A549 (cell line): ENCODE measurements around the gene KLHDC8A. TPM values are rescaled to one million over a fixed set of nuclear protein-coding genes. Genes with fewer than 3 reads are reported as not detected.

Experiments
- ATAC-seq, 2 experiments: fragments of 200-7000 bp in 1 of 2; fragments of >200 bp in 1 of 2; cut with Nextera tagmentation in 1 of 2; cut with Tn5 transposase in 1 of 2; 3 replicates each; pipeline versions ENCODE4 v1.8.0 to v1.9.1; 2018 to 2020; ENCODE audit warnings: mild to moderate bottlenecking in 1 of 2, moderate library complexity in 1 of 2
- CTCF ChIA-PET: fragments of 300-600 bp; sonication (Branson Sonifier 250); formaldehyde crosslinking; extraction: SDS; loops from one replicate; lab custom pipeline; 2021; ENCODE audit warnings: antibody characterized with exemption, inconsistent platforms; lab: Yijun Ruan, JAX
- POLR2A ChIA-PET: fragments of 350-600 bp; formaldehyde crosslinking; extraction: SDS; loops from one replicate; lab custom pipeline; 2021; ENCODE audit warnings: antibody characterized with exemption, inconsistent platforms; lab: Yijun Ruan, JAX
- DNase-seq, 2 experiments: peaks; one replicate each; pipeline versions ENCODE4 v3.0.0 to v3.0.0-alpha.2; 2011 to 2016; ENCODE audit warnings: low read depth in 1 of 2, low spot score in 1 of 2
- FAIRE-seq: peaks from 2 replicates; lab custom pipeline; 2011; peaks lifted over from hg19 to GRCh38; lab: Jason Lieb, UNC
- H3K27ac ChIP-seq, 2 experiments: fragments of >200 bp; sonication (Bioruptor Twin); formaldehyde crosslinking; 3 replicates each; pipeline ENCODE4 v1.5.1; 2016 to 2017
- H3K4me1 ChIP-seq: fragments of >200 bp; sonication (Bioruptor Twin); formaldehyde crosslinking; 3 replicates; pipeline ENCODE4 v1.6.1; 2016
- H3K4me2 ChIP-seq: fragments of >200 bp; sonication (Bioruptor Twin); formaldehyde crosslinking; 3 replicates; pipeline ENCODE4 v1.6.1; 2016
- H3K4me3 ChIP-seq: fragments of >200 bp; sonication (Bioruptor Twin); formaldehyde crosslinking; 3 replicates; pipeline ENCODE4 v1.5.1; 2016
- H3K9me3 ChIP-seq: fragments of >200 bp; sonication (Bioruptor Twin); formaldehyde crosslinking; 3 replicates; pipeline ENCODE4 v1.6.1; 2016
- CBX2 ChIP-seq: fragments of 200-600 bp; sonication (generic); IDR thresholded peaks from 2 replicates; pipeline ENCODE4 v1.6.1; 2016; ENCODE audit warnings: low read depth, mild to moderate bottlenecking, borderline replicate concordance
- EHMT2 ChIP-seq: fragments of 200-600 bp; sonication (generic); IDR thresholded peaks from 2 replicates; pipeline ENCODE4 v1.6.1; 2016; ENCODE audit warnings: antibody characterized with exemption, low read depth, mild to moderate bottlenecking, moderate library complexity
- EP300 ChIP-seq, 2 experiments: fragments of >200 bp; sonication (Bioruptor Twin); formaldehyde crosslinking; IDR thresholded peaks; 2 replicates in 1 of 2; 3 replicates in 1 of 2; pipeline ENCODE4 v1.6.1; 2016 to 2017
- FOSL2 ChIP-seq, 2 experiments: fragments of 450-650 bp in 1 of 2; fragments of >200 bp in 1 of 2; sonication (Bioruptor Twin) in 1 of 2; formaldehyde crosslinking; IDR thresholded peaks; 2 replicates each; pipeline versions ENCODE4 v1.5.0 to v1.6.1; 2016 to 2020; ENCODE audit warnings: mild to moderate bottlenecking in 1 of 2, moderate library complexity in 1 of 2
- HDAC2 ChIP-seq: fragments of 200-600 bp; sonication (generic); IDR thresholded peaks from 2 replicates; pipeline ENCODE4 v1.6.1; 2016
- HOXB13 ChIP-seq: fragments of 250-450 bp; sonication (Bioruptor Pico); IDR thresholded peaks from 2 replicates; pipeline ENCODE4 v1.5.0; 2020; ENCODE audit warnings: low read depth, mild to moderate bottlenecking, moderate library complexity
- HOXB5 ChIP-seq: fragments of 250-450 bp; sonication (Bioruptor Pico); IDR thresholded peaks from 2 replicates; pipeline ENCODE4 v1.5.0; 2020; ENCODE audit warnings: mild to moderate bottlenecking, moderate library complexity
- JUNB ChIP-seq: fragments of >200 bp; sonication (Bioruptor Twin); formaldehyde crosslinking; IDR thresholded peaks from 2 replicates; pipeline ENCODE4 v1.6.1; 2016
- MAFK ChIP-seq: fragments of 450-650 bp; IDR thresholded peaks from 2 replicates; pipeline ENCODE4 v1.6.1; 2014; ENCODE audit not compliant: partially characterized antibody
- MAZ ChIP-seq: fragments of 150-350 bp; IDR thresholded peaks from 2 replicates; pipeline ENCODE4 v1.6.1; 2014; ENCODE audit warnings: antibody characterized with exemption, low read depth, low read length, borderline replicate concordance
- MYC ChIP-seq: IDR thresholded peaks from 2 replicates; pipeline ENCODE4 v1.6.1; 2012; ENCODE audit warnings: mild to moderate bottlenecking, inconsistent platforms, low read length, improper control_type of control experiment, borderline replicate concordance
- NFE2L2 ChIP-seq: fragments of 150-350 bp; conservative IDR thresholded peaks from 2 replicates; pipeline ENCODE4 v1.6.1; 2014; ENCODE audit warnings: low read length
- PHF8 ChIP-seq: fragments of 200-600 bp; sonication (generic); IDR thresholded peaks from 2 replicates; pipeline ENCODE4 v1.6.1; 2016; ENCODE audit warnings: low read depth, mild to moderate bottlenecking, antibody characterized with exemption, moderate library complexity, borderline replicate concordance
- RCOR1 ChIP-seq: fragments of 150-350 bp; IDR thresholded peaks from 2 replicates; pipeline ENCODE4 v1.6.1; 2014; ENCODE audit warnings: antibody characterized with exemption, low read length, low read depth
- RNF2 ChIP-seq: fragments of 200-600 bp; sonication (generic); IDR thresholded peaks from 2 replicates; pipeline ENCODE4 v1.6.1; 2016; ENCODE audit warnings: low read depth, mild to moderate bottlenecking, antibody characterized with exemption, moderate library complexity, borderline replicate concordance
- ZNF302 ChIP-seq: fragments of 250-450 bp; sonication (Bioruptor Pico); IDR thresholded peaks from 2 replicates; pipeline ENCODE4 v1.9.0; 2021; ENCODE audit warnings: inconsistent platforms, mild to moderate bottlenecking, moderate library complexity
- ZSCAN20 ChIP-seq: fragments of 250-450 bp; sonication (Bioruptor Pico); IDR thresholded peaks from 2 replicates; pipeline ENCODE4 v1.8.0; 2022; ENCODE audit warnings: mild to moderate bottlenecking, moderate library complexity
- WGBS: methylation state at CpG from one replicate; pipeline ENCODE4 v1.1.6; 2017; ENCODE audit errors: missing lambda C conversion rate; 5-methylcytosine and 5-hydroxymethylcytosine counted together
- polyA plus RNA-seq, 4 experiments: library from polyadenylated mRNA; depleted of rRNA in 3 of 4; stranded (reverse); fragments of >200 nt; fragmentation: RNase III in 1 of 4; extraction: RNeasy Plus Mini Kit Qiagen cat#74134 plus additional on column Dnase treatment in 1 of 4; gene quantifications; 2 replicates in 3 of 4; 3 replicates in 1 of 4; pipeline ENCODE4 v1.2.3, GENCODE V29; 2011 to 2017
- TF ChIP-seq, protein P1 (sequence below): IDR thresholded peaks from 2 replicates; pipeline ENCODE4 v1.6.1; 2012
- TF ChIP-seq, protein P2 (sequence below): IDR thresholded peaks from 2 replicates; pipeline ENCODE4 v1.6.1; 2012
- TF ChIP-seq, protein P3 (sequence below): fragments of 250-450 bp; sonication (Bioruptor Pico); IDR thresholded peaks from 2 replicates; pipeline ENCODE4 v1.5.0; 2020; ENCODE audit warnings: low read depth, mild to moderate bottlenecking, moderate library complexity
- TF ChIP-seq, protein P4 (sequence below): fragments of >200 bp; sonication (Bioruptor Twin); formaldehyde crosslinking; IDR thresholded peaks from 3 replicates; pipeline ENCODE4 v1.6.1; 2016

Gene KLHDC8A
- polyA plus RNA-seq, 2 of the 4 experiments (the other 2 are of a cell fraction), result 0.34 to 0.40 TPM

DNA sequence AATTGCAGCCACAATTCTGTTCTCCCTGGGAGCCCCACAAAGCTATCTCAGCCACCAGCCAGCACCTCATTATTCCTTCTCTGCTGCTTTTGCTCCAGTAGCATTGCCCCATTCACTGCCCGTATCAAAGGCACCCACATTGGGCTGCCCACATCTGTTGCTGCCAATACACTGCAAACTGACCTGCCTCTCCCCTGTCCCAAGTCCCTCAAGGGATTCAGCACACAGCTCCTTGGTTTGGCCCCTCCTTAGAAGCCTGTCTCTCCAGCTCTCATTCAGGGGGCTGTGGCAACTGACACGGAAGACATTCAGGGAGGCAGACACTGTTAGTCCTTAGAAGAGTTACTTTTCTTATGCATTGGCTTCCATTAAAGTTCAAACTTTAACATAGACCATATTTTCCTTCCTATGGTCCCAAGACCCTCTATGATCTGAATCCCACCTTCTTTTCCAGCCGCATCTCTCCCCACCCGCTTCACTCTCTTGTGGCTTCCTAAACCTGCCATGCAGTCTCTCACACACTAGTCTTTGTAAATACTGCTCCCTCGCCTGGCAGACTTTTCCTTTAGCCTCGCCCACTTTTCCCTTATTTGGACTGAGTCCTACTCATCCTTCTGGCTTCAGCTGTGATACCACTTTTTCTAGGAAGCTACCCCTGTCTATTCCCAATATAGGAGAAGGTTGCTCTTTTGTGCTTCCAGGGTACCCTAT, 19.3 kb upstream of the KLHDC8A start:
- FAIRE-seq, result no peak
- peak; percentile 84 to 88 for ATAC-seq
- H3K9me3 ChIP-seq, result no peaks in the 10 kb centered on the region
- 31% methylated on average over 6 of the region's 6 CpGs for WGBS
- H3K27ac ChIP-seq, result peak overlapping the region; percentile 36 to 66; a peak in 5 of 6 replicates
- DNase-seq, result peak; percentile 54 to 69
- ChIA-PET CTCF (interaction anchor here (0.6 to 7.2 kb wide), 17 partner anchors 10 to 240 kb away, joined by 3 to 49 read pairs (median 4); no protein-coding TSS in a partner anchor), POLR2A (no interaction called here)
- H3K4me2 ChIP-seq, result peak overlapping the region; percentile 57
- H3K4me3 ChIP-seq, result no peak overlapping the region
- TF ChIP-seq PHF8, result no peak
- TF ChIP-seq, protein P1, sequence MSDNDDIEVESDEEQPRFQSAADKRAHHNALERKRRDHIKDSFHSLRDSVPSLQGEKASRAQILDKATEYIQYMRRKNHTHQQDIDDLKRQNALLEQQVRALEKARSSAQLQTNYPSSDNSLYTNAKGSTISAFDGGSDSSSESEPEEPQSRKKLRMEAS, result 0 out of 2 replicates have a peak, but pooled peaks have one; percentile 21
- peaks cover 44% of the 10 kb centered on the region for H3K4me1 ChIP-seq

DNA sequence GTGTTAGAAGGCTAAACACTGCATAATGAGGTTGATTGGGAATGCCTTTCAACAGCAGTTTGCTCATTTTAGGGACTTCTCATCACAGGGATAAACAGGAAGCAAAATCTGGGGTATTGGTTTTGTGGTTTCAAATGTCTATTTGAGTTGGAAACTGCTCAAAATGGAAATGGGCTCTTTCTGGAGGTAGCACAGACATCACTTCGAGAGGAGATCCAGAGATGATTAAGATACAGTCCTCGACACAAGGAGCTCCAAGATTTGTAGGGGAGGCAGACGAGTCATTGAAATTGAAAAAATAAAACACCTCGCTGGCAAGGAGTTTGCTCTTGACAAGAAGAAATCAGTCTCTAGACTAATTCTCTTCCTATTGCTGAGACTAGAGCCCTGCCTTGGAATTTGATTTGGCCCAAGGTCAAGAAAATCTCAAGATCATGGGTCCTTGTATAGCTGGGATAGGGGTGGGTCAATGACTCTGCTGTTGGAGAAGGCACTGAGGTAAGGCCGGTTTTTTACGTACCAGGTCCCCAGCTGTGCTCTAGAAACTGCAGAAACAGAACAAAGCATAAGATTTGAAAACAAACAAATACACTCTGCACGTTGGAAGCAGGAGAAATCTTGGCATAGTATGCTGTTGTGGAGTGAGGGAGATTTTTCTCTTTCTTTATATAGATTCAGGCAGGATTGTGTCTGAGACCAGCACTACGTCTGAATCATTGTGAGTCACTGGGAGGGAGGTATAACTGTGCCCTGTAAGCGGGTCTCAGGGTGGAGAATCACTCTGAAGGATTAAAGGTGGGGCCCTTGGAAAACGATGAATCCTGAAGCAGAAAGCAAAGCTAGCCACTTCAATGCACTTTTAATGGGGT, 17.7 kb upstream of the KLHDC8A start:
- H3K4me3 ChIP-seq, result peak overlapping the region; percentile 4; the same call in 1 of the 3 replicates
- POLR2A ChIA-PET, result no interaction called here
- H3K27ac ChIP-seq, result peak overlapping the region; percentile 57 to 81
- 13% methylated on average over 10 of the region's 10 CpGs for WGBS
- no peaks in the 10 kb centered on the region for H3K9me3 ChIP-seq
- CTCF ChIA-PET, result interaction anchor here (0.6 to 7.2 kb wide), 14 partner anchors 8 to 721 kb away, joined by 3 to 49 read pairs (median 4); no protein-coding TSS in a partner anchor
- DNase-seq, result peak; percentile 48 to 79
- no peak for TF ChIP-seq EP300 (IDR thresholded peaks at IDR 0.05)
- TF ChIP-seq, protein P2, sequence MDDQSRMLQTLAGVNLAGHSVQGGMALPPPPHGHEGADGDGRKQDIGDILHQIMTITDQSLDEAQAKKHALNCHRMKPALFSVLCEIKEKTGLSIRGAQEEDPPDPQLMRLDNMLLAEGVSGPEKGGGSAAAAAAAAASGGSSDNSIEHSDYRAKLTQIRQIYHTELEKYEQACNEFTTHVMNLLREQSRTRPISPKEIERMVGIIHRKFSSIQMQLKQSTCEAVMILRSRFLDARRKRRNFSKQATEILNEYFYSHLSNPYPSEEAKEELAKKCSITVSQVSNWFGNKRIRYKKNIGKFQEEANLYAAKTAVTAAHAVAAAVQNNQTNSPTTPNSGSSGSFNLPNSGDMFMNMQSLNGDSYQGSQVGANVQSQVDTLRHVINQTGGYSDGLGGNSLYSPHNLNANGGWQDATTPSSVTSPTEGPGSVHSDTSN, result no peak
- TF ChIP-seq JUNB, result peak; percentile 73; the same call in 1 of the 2 replicates
- TF ChIP-seq FOSL2 (IDR thresholded peaks at IDR 0.05), result peak; percentile 74
- peak; percentile 75 for TF ChIP-seq FOSL2 (CRISPR knock-in tag; IDR thresholded peaks at IDR 0.05)
- ATAC-seq, result peak; percentile 81 to 89
- H3K4me2 ChIP-seq, result peak overlapping the region; percentile 82
- peaks cover 44% of the 10 kb centered on the region for H3K4me1 ChIP-seq
- peak; percentile 7 for FAIRE-seq

DNA sequence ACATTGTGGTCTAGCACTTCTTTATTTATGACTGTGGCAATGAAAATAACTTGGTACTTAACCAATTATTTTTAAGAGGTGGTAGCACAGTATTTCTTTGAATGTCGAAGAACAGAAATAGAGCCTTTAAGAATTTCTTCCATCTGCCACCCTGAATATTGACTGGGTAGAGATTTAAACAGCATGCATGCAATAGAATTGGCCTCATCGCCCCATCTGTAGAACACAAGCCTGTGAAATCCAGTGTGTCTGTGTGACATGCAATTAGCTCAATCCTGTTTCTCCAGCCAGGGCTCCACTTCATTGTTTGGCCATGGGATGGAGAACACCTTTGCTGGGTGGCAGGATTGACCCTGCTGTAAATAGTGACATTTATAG, 17.1 kb upstream of the KLHDC8A start:
- peak overlapping the region; percentile 82 for H3K4me2 ChIP-seq
- ATAC-seq, result no peak
- 89% methylated on average over 2 of the region's 2 CpGs for WGBS

More for the DNA sequence above, 17.1 kb upstream of the KLHDC8A start:
- Histone ChIP-seq H3K4me1 (peaks cover 44% of the 10 kb centered on the region), H3K27ac (peak overlapping the region; percentile 57 to 81), H3K4me3 (no peak overlapping the region), H3K9me3 (no peaks in the 10 kb centered on the region)
- DNase-seq, result no peak
- ChIA-PET CTCF (interaction anchor here (1.3 to 7.2 kb wide), 5 partner anchors 8 to 150 kb away, joined by 4 to 49 read pairs (median 5); no protein-coding TSS in a partner anchor), POLR2A (no interaction called here)
- no peak for TF ChIP-seq HDAC2
- no peak for TF ChIP-seq EHMT2
- TF ChIP-seq HOXB13 (CRISPR knock-in tag), result no peak
- TF ChIP-seq ZSCAN20, result no peak
- TF ChIP-seq MYC, result no peak
- no peak for TF ChIP-seq RNF2
- TF ChIP-seq, protein P1, result no peak
- no peak for TF ChIP-seq MAZ
- no peak for TF ChIP-seq CBX2
- TF ChIP-seq RCOR1, result no peak
- no peak for TF ChIP-seq ZNF302 (CRISPR knock-in tag)
- TF ChIP-seq, protein P3, sequence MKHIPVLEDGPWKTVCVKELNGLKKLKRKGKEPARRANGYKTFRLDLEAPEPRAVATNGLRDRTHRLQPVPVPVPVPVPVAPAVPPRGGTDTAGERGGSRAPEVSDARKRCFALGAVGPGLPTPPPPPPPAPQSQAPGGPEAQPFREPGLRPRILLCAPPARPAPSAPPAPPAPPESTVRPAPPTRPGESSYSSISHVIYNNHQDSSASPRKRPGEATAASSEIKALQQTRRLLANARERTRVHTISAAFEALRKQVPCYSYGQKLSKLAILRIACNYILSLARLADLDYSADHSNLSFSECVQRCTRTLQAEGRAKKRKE (CRISPR knock-in tag), result no peak
- no peak for TF ChIP-seq HOXB5 (CRISPR knock-in tag)
- no peak for TF ChIP-seq MAFK
- no peak for TF ChIP-seq NFE2L2
- TF ChIP-seq, protein P4, sequence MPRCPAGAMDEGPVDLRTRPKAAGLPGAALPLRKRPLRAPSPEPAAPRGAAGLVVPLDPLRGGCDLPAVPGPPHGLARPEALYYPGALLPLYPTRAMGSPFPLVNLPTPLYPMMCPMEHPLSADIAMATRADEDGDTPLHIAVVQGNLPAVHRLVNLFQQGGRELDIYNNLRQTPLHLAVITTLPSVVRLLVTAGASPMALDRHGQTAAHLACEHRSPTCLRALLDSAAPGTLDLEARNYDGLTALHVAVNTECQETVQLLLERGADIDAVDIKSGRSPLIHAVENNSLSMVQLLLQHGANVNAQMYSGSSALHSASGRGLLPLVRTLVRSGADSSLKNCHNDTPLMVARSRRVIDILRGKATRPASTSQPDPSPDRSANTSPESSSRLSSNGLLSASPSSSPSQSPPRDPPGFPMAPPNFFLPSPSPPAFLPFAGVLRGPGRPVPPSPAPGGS, result no peak
- FAIRE-seq, result no peak
